Stimulated activated CD4-positive, alpha-beta T cell treated with anti-CD3 and anti-CD28 coated beads, TNF-alpha, amount 100 ng/mL, for 48 hours (primary cell): ENCODE data around the gene PAK4.
"Not testable (repeated sequence)": the region's sequence is repeated elsewhere in the genome, so short reads cannot be mapped to it uniquely, and the experiment has no call there.

Source experiments
- DNase-seq, 3 donors: peaks; one replicate each; pipeline ENCODE4 v3.0.0-alpha.2; 2020; ENCODE audit warnings: low read depth in 3 of 3

Gene PAK4

GRCh38 chr19:39206122-39206521 lies 80.5 kb downstream of the PAK4 start:
- no peak for DNase-seq

- no peak for DNase-seq
Measured at GRCh38 chr19:39207293-39207836, 81.8 kb downstream of the PAK4 start.

GRCh38 chr19:39208175-39208795 lies 82.7 kb downstream of the PAK4 start:
- DNase-seq: no peak

GRCh38 chr19:39209196-39209595 lies 83.6 kb downstream of the PAK4 start:
- DNase-seq: no peak

GRCh38 chr19:39211731-39212374 lies 86.3 kb downstream of the PAK4 start:
- no peak for DNase-seq

- DNase-seq: peak; percentile 37 to 63 (median 38)
Measured at GRCh38 chr19:39212375-39212742, 86.8 kb downstream of the PAK4 start.

GRCh38 chr19:39215323-39215722 lies 89.7 kb downstream of the PAK4 start:
- not testable (repeated sequence) for DNase-seq

- no peak for DNase-seq
Measured at GRCh38 chr19:39217094-39217493, 91.5 kb downstream of the PAK4 start.

- no peak for DNase-seq
Measured at GRCh38 chr19:39218230-39219007, 92.8 kb downstream of the PAK4 start.

GRCh38 chr19:39219108-39219507 lies 93.5 kb downstream of the PAK4 start:
- not testable (repeated sequence) for DNase-seq

GRCh38 chr19:39223703-39224279 lies 98.2 kb downstream of the PAK4 start:
- DNase-seq: no peak

- no peak for DNase-seq
Measured at GRCh38 chr19:39224910-39225309, 99.3 kb downstream of the PAK4 start.
